ENCODE results near the gene FBXO28. TPM values are rescaled to one million over a fixed set of nuclear protein-coding genes. Genes with fewer than 3 reads are reported as not detected.

The FBXO28 gene
- total RNA-seq, 5 donors from 2014 or later (not counting 1 experiment from before 2014, with no cell fraction given), result 25.9 to 34.8 (median 33.3) TPM

GRCh38 chr1:224106568-224107281 lies 7.2 kb upstream of the FBXO28 start:
- H3K4me3 ChIP-seq (ENCODE audit: control insufficient read depth in 1 of 2, extremely low read depth in 1 of 2, low read length in 1 of 2), result no peak overlapping the region
- POLR2A ChIA-PET, result interaction anchor here in 1 of 2 donors (0.6 kb wide), 1 partner anchor 670 kb away, joined by 4 read pairs; no protein-coding TSS in a partner anchor
- CTCF ChIA-PET, result interaction anchor here (0.6 to 1.7 kb wide), 4 partner anchors 9 to 58 kb away, joined by 3 to 5 read pairs (median 3); no protein-coding TSS in a partner anchor
- Mint-ChIP-seq H3K36me3 (no peaks in the 10 kb centered on the region), H3K4me1 (peaks cover 0 to 5% (median 3%) of the 10 kb centered on the region in 3 donors), H3K27me3 (peaks cover 10 to 29% of the 10 kb centered on the region in 2 donors), H3K4me3 (no peak overlapping the region), H3K9me3 (no peaks in the 10 kb centered on the region), H3K27ac (no peak overlapping the region)
- H3K27me3 ChIP-seq (replicated peaks in 1 of 2; ENCODE audit: control insufficient read depth in 2 of 2, extremely low read depth in 1 of 2, insufficient read depth in 2 of 2, low read length in 1 of 2), result peaks cover 0 to 13% of the 10 kb centered on the region in 2 experiments
- WGBS (ENCODE audit: insufficient coverage), result 0% methylated on average over 1 of the region's 5 CpGs
- H3K9me3 ChIP-seq, result no peaks in the 10 kb centered on the region
- peak in 6 of 35 experiments; percentile 0 to 23 (median 4) for DNase-seq
- no peak overlapping the region for H3K27ac ChIP-seq (ENCODE audit: low read length)
- ATAC-seq (replicated peaks in 1 of 4), result peak; percentile 50 to 56 (median 53)
- H3K4me1 ChIP-seq (ENCODE audit: control insufficient read depth in 1 of 2, extremely low read depth in 1 of 2, insufficient read depth in 2 of 2, low read length in 2 of 2), result no peaks in the 10 kb centered on the region
- H3K36me3 ChIP-seq (ENCODE audit: control insufficient read depth in 2 of 2, extremely low read depth in 1 of 2, insufficient read depth in 1 of 2, low read length in 1 of 2), result no peaks in the 10 kb centered on the region

DNA sequence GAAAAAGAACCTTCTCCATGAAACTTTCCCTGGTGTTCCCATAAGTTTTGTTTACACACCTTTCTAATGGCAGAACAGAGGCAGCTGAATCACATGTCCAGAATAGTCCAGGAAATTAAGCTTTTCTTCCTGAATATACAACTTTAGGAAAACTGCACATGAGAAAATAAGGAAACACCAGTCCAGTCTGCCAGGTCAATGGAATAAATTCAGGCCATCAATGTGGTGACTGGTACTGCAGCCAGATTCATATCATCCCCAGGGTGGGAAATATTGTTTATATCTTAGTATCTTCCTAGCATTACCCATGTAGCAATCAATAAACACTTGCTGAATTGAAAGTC lies 6.7 kb upstream of the FBXO28 start:
- Histone ChIP-seq H3K27me3 (replicated peaks in 1 of 2; ENCODE audit: control insufficient read depth in 2 of 2, extremely low read depth in 1 of 2, insufficient read depth in 2 of 2, low read length in 1 of 2) (peaks cover 0 to 9% of the 10 kb centered on the region in 2 experiments), H3K36me3 (ENCODE audit: control insufficient read depth in 2 of 2, extremely low read depth in 1 of 2, insufficient read depth in 1 of 2, low read length in 1 of 2) (no peaks in the 10 kb centered on the region), H3K9me3 (no peaks in the 10 kb centered on the region), H3K4me1 (ENCODE audit: control insufficient read depth in 1 of 2, extremely low read depth in 1 of 2, insufficient read depth in 2 of 2, low read length in 2 of 2) (no peaks in the 10 kb centered on the region), H3K4me3 (ENCODE audit: control insufficient read depth in 1 of 2, extremely low read depth in 1 of 2, low read length in 1 of 2) (no peak overlapping the region), H3K27ac (ENCODE audit: low read length) (no peak overlapping the region)
- peaks cover 10 to 29% of the 10 kb centered on the region in 2 donors for H3K27me3 Mint-ChIP-seq
- no peak for ATAC-seq (replicated peaks in 1 of 4)
- no peak overlapping the region for H3K4me3 Mint-ChIP-seq
- H3K36me3 Mint-ChIP-seq, result no peaks in the 10 kb centered on the region
- CTCF ChIA-PET, result interaction anchor here (0.6 to 1.7 kb wide), 5 partner anchors 9 to 350 kb away, joined by 3 to 5 read pairs (median 3); no protein-coding TSS in a partner anchor
- POLR2A ChIA-PET, result no interaction called here
- H3K4me1 Mint-ChIP-seq, result peaks cover 0 to 5% (median 3%) of the 10 kb centered on the region in 3 donors
- DNase-seq, result no peak
- H3K9me3 Mint-ChIP-seq, result no peaks in the 10 kb centered on the region
- no peak overlapping the region for H3K27ac Mint-ChIP-seq

GRCh38 chr1:224108991-224109390 lies 4.9 kb upstream of the FBXO28 start:
- Histone ChIP-seq H3K4me3 (ENCODE audit: control insufficient read depth in 1 of 2, extremely low read depth in 1 of 2, low read length in 1 of 2) (no peak overlapping the region), H3K27ac (ENCODE audit: low read length) (no peak overlapping the region), H3K4me1 (ENCODE audit: control insufficient read depth in 1 of 2, extremely low read depth in 1 of 2, insufficient read depth in 2 of 2, low read length in 2 of 2) (peaks cover 0 to 5% of the 10 kb centered on the region in 2 experiments), H3K9me3 (no peaks in the 10 kb centered on the region), H3K27me3 (replicated peaks in 1 of 2; ENCODE audit: control insufficient read depth in 2 of 2, extremely low read depth in 1 of 2, insufficient read depth in 2 of 2, low read length in 1 of 2) (peaks cover 0 to 9% of the 10 kb centered on the region in 2 experiments), H3K36me3 (ENCODE audit: control insufficient read depth in 2 of 2, extremely low read depth in 1 of 2, insufficient read depth in 1 of 2, low read length in 1 of 2) (no peaks in the 10 kb centered on the region)
- CTCF ChIA-PET, result interaction anchor here in 1 of 2 donors (0.7 kb wide), 1 partner anchor 221 kb away, joined by 3 read pairs; the partner anchor contains the start of gene NVL
- DNase-seq (no peak), ATAC-seq (replicated peaks in 1 of 4) (no peak)
- Mint-ChIP-seq H3K27me3 (peaks cover 10 to 19% of the 10 kb centered on the region in 2 donors), H3K9me3 (no peaks in the 10 kb centered on the region), H3K4me1 (peaks cover 8 to 11% (median 10%) of the 10 kb centered on the region in 3 donors), H3K27ac (no peak overlapping the region), H3K36me3 (no peaks in the 10 kb centered on the region), H3K4me3 (no peak overlapping the region)
- POLR2A ChIA-PET, result no interaction called here

GRCh38 chr1:224109981-224110380 lies 3.9 kb upstream of the FBXO28 start:
- Histone ChIP-seq H3K27ac (ENCODE audit: low read length) (no peak overlapping the region), H3K4me3 (ENCODE audit: control insufficient read depth in 1 of 2, extremely low read depth in 1 of 2, low read length in 1 of 2) (no peak overlapping the region), H3K27me3 (replicated peaks in 1 of 2; ENCODE audit: control insufficient read depth in 2 of 2, extremely low read depth in 1 of 2, insufficient read depth in 2 of 2, low read length in 1 of 2) (peaks cover 0 to 9% of the 10 kb centered on the region in 2 experiments), H3K9me3 (no peaks in the 10 kb centered on the region), H3K4me1 (ENCODE audit: control insufficient read depth in 1 of 2, extremely low read depth in 1 of 2, insufficient read depth in 2 of 2, low read length in 2 of 2) (peaks cover 7 to 8% of the 10 kb centered on the region in 2 experiments), H3K36me3 (ENCODE audit: control insufficient read depth in 2 of 2, extremely low read depth in 1 of 2, insufficient read depth in 1 of 2, low read length in 1 of 2) (no peaks in the 10 kb centered on the region)
- CTCF ChIA-PET, result no interaction called here
- Mint-ChIP-seq H3K36me3 (no peaks in the 10 kb centered on the region), H3K4me3 (no peak overlapping the region), H3K27me3 (peaks cover 10 to 19% of the 10 kb centered on the region in 2 donors), H3K27ac (no peak overlapping the region), H3K4me1 (peaks cover 12 to 14% (median 14%) of the 10 kb centered on the region in 3 donors), H3K9me3 (no peaks in the 10 kb centered on the region)
- DNase-seq, result no peak
- no CpG with 5 or more reads among the region's 1 CpG for WGBS (ENCODE audit: insufficient coverage)
- ATAC-seq (replicated peaks in 1 of 4), result no peak
- POLR2A ChIA-PET, result no interaction called here

- H3K27me3 Mint-ChIP-seq, result peaks cover 10 to 16% of the 10 kb centered on the region in 2 donors
- CTCF ChIA-PET, result interaction anchor here in 1 of 2 donors (0.7 kb wide), 1 partner anchor 376 kb away, joined by 3 read pairs; no protein-coding TSS in a partner anchor
Measured at GRCh38 chr1:224113005-224113404, 906 bp upstream of the FBXO28 start.

DNA sequence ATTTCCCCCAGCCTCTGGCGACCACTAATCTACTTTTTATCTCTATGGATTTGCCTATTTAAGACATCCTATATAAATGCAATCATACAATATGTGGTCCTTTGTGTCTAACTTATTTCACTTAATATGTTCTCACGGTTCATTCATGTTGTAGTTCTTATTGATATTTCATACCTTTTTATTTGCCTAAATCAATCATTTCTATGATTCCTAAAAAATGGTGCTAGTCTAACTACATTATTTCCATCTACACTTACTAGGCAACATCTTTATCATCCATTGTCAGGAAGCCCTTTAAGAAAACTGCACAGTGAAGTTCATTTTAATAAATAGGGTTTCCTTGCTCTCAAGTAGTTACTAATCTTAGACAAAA lies 380 bp upstream of the FBXO28 start:
- ChIA-PET CTCF (interaction anchor here (0.7 to 1.0 kb wide), 2 partner anchors 219 to 375 kb away, joined by 3 read pairs; no protein-coding TSS in a partner anchor), POLR2A (interaction anchor here in 1 of 2 donors (0.7 to 1.4 kb wide), 2 partner anchors 321 to 594 kb away, joined by 4 to 6 read pairs; partner anchors contain the start of gene WDR26)
- Histone ChIP-seq H3K27ac (ENCODE audit: low read length) (peak overlapping the region; percentile 96), H3K36me3 (ENCODE audit: control insufficient read depth in 2 of 2, extremely low read depth in 1 of 2, insufficient read depth in 1 of 2, low read length in 1 of 2) (peaks cover 0 to under 1% of the 10 kb centered on the region in 2 donors), H3K4me1 (ENCODE audit: control insufficient read depth in 1 of 2, extremely low read depth in 1 of 2, insufficient read depth in 2 of 2, low read length in 2 of 2) (peaks cover 14 to 17% of the 10 kb centered on the region in 2 experiments), H3K27me3 (replicated peaks in 1 of 2; ENCODE audit: control insufficient read depth in 2 of 2, extremely low read depth in 1 of 2, insufficient read depth in 2 of 2, low read length in 1 of 2) (peaks cover 0 to 6% of the 10 kb centered on the region in 2 experiments), H3K9me3 (no peaks in the 10 kb centered on the region), H3K4me3 (ENCODE audit: control insufficient read depth in 1 of 2, extremely low read depth in 1 of 2, low read length in 1 of 2) (peak overlapping the region; percentile 83 to 96)
- WGBS (ENCODE audit: insufficient coverage), result no CpG with 5 or more reads among the region's 2 CpGs
- DNase-seq (no peak), ATAC-seq (replicated peaks in 1 of 4) (no peak)
- Mint-ChIP-seq H3K27ac (peak overlapping the region; percentile 91 to 96), H3K4me3 (peak overlapping the region; percentile 88 to 93 (median 93)), H3K27me3 (peaks cover 6 to 11% of the 10 kb centered on the region in 2 donors), H3K36me3 (no peaks in the 10 kb centered on the region), H3K9me3 (no peaks in the 10 kb centered on the region), H3K4me1 (peaks cover 29 to 35% (median 30%) of the 10 kb centered on the region in 3 donors)

More at GRCh38 chr1:224113005-224113404, 906 bp upstream of the FBXO28 start:
- POLR2A ChIA-PET, result interaction anchor here in 1 of 2 donors (0.7 kb wide), 1 partner anchor 594 kb away, joined by 6 read pairs; no protein-coding TSS in a partner anchor
- no peak overlapping the region for H3K27ac Mint-ChIP-seq
- Histone ChIP-seq H3K27ac (ENCODE audit: low read length) (no peak overlapping the region), H3K27me3 (replicated peaks in 1 of 2; ENCODE audit: control insufficient read depth in 2 of 2, extremely low read depth in 1 of 2, insufficient read depth in 2 of 2, low read length in 1 of 2) (peaks cover 0 to 6% of the 10 kb centered on the region in 2 experiments), H3K4me3 (ENCODE audit: control insufficient read depth in 1 of 2, extremely low read depth in 1 of 2, low read length in 1 of 2) (no peak overlapping the region), H3K4me1 (ENCODE audit: control insufficient read depth in 1 of 2, extremely low read depth in 1 of 2, insufficient read depth in 2 of 2, low read length in 2 of 2) (peaks cover 14 to 17% of the 10 kb centered on the region in 2 experiments), H3K36me3 (ENCODE audit: control insufficient read depth in 2 of 2, extremely low read depth in 1 of 2, insufficient read depth in 1 of 2, low read length in 1 of 2) (no peaks in the 10 kb centered on the region), H3K9me3 (no peaks in the 10 kb centered on the region)
- peaks cover 29 to 31% (median 30%) of the 10 kb centered on the region in 3 donors for H3K4me1 Mint-ChIP-seq
- no CpG with 5 or more reads among the region's 10 CpGs for WGBS (ENCODE audit: insufficient coverage)
- no peaks in the 10 kb centered on the region for H3K36me3 Mint-ChIP-seq
- DNase-seq, result no peak
- peak overlapping the region in 2 of 3 donors; percentile 88 to 93 for H3K4me3 Mint-ChIP-seq
- H3K9me3 Mint-ChIP-seq, result no peaks in the 10 kb centered on the region
- ATAC-seq (replicated peaks in 1 of 4), result no peak
